Measurements from ENCODE around the gene SLC49A3.

DNA sequence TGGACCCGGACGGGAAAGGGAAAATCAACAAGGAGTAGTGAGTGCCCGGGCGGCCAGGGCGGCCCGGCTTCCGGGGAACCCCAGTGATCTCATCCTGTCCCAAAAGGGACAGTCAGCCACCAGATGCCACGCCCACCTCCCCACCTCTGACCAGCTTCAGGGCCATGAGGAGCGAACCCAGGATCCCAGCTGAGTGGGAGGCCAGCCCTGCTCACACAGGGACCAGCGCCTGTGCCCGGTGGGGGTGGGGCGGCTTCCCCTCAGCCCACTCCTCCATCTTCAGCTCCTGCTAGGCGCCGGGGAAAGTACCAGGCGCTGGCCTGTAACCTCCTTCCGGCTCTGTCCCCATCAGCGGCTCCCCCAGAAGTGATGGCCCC, 8.4 kb downstream of the SLC49A3 start:
- no peak for TF ChIP-seq POLR2A (IDR thresholded peaks at IDR 0.05; ENCODE audit: low read length)
- TF ChIP-seq GATA1 (IDR thresholded peaks at IDR 0.05; ENCODE audit: low read depth, low read length) = no peak

All from erythroblast (primary cell).